GM12878 (cell line): ENCODE measurements around the gene PLEKHA5. TPM values are rescaled to one million over a fixed set of nuclear protein-coding genes. Genes with fewer than 3 reads are reported as not detected.

Source experiments
- ATAC-seq: fragments of 200-7000 bp; cut with Tn5 transposase; 3 replicates; pipeline ENCODE4 v1.9.1; 2020; ENCODE audit warnings: mild to moderate bottlenecking, moderate library complexity
- BruUV-seq: library from RNA; stranded (reverse); fragments of 400-500 nt; replicated peaks from 2 replicates; lab custom pipeline; 2021; lab: Mats Ljungman, UMichigan
- CTCF ChIA-PET: fragments of 300-600 bp; sonication (Branson Sonifier 250); formaldehyde crosslinking; extraction: SDS; loops from one replicate; lab custom pipeline; 2021; ENCODE audit warnings: inconsistent platforms; lab: Yijun Ruan, JAX
- POLR2A ChIA-PET: fragments of 350-600 bp; formaldehyde crosslinking; extraction: SDS; loops from one replicate; lab custom pipeline; 2021; ENCODE audit warnings: inconsistent platforms; lab: Charles Lee
- RAD21 ChIA-PET: fragments of 300-600 bp; sonication (Branson Sonifier 250); formaldehyde crosslinking; loops from one replicate; lab custom pipeline; 2023; ENCODE audit warnings: antibody characterized with exemption; ENCODE audit not compliant: unreplicated experiment; lab: Charles Lee
- SMC1A ChIA-PET: fragments of 300-600 bp; sonication (Branson Sonifier 250); formaldehyde crosslinking; loops from one replicate; lab custom pipeline; 2023; ENCODE audit not compliant: unreplicated experiment, uncharacterized antibody; lab: Charles Lee
- DNase-seq: peaks from one replicate; pipeline ENCODE4 v3.0.0-alpha.2; 2011; ENCODE audit warnings: low read depth, low spot score
- FAIRE-seq: peaks from 3 replicates; lab custom pipeline; 2011; peaks lifted over from hg19 to GRCh38; lab: Jason Lieb, UNC
- H2AFZ ChIP-seq: 2 replicates; pipeline ENCODE4 v1.6.0; 2011; ENCODE audit warnings: low read depth, low read length, control low read depth; ENCODE audit not compliant: control insufficient read depth
- H3K27ac ChIP-seq: 2 replicates; pipeline ENCODE4 v1.5.1; 2011; ENCODE audit warnings: control low read depth; ENCODE audit not compliant: control insufficient read depth, insufficient read depth
- H3K27me3 ChIP-seq, 2 experiments: replicated peaks in 1 of 2; 2 replicates each; pipeline versions ENCODE4 v1.6.0 to v1.6.1; 2011; ENCODE audit warnings: low read length in 1 of 2; ENCODE audit not compliant: control insufficient read depth in 2 of 2, insufficient read depth in 2 of 2
- H3K36me3 ChIP-seq, 2 experiments: 2 replicates each; pipeline ENCODE4 v1.5.1; 2011; ENCODE audit warnings: low read length in 1 of 2; ENCODE audit not compliant: control insufficient read depth in 2 of 2, insufficient read depth in 2 of 2
- H3K4me1 ChIP-seq: 2 replicates; pipeline ENCODE4 v1.6.1; 2011; ENCODE audit warnings: mild to moderate bottlenecking, low read length, moderate library complexity, mixed read lengths; ENCODE audit not compliant: control insufficient read depth, insufficient read depth
- H3K4me2 ChIP-seq: 2 replicates; pipeline ENCODE4 v1.6.0; 2011; ENCODE audit warnings: control low read depth; ENCODE audit not compliant: control insufficient read depth, insufficient read depth
- H3K4me3 ChIP-seq: fragments of 200-600 bp; sonication (generic); 2 replicates; pipeline ENCODE4 v1.5.1; 2016
- H3K79me2 ChIP-seq: 2 replicates; pipeline ENCODE4 v1.6.0; 2011; ENCODE audit warnings: low read length; ENCODE audit not compliant: control insufficient read depth, insufficient read depth
- H3K9ac ChIP-seq: 2 replicates; pipeline ENCODE4 v1.8.0; 2011; ENCODE audit warnings: low read length, control low read depth, mixed read lengths; ENCODE audit not compliant: control insufficient read depth, insufficient read depth
- H3K9me3 ChIP-seq: replicated peaks from 3 replicates; pipeline ENCODE4 v1.5.1; 2011; ENCODE audit warnings: mild to moderate bottlenecking, low read length; ENCODE audit not compliant: control insufficient read depth, insufficient read depth
- H4K20me1 ChIP-seq: 2 replicates; pipeline ENCODE4 v1.6.0; 2011; ENCODE audit not compliant: control insufficient read depth, insufficient read depth
- ATF3 ChIP-seq: IDR thresholded peaks from 2 replicates; pipeline ENCODE4 v1.6.1; 2011; ENCODE audit warnings: low read depth, mild to moderate bottlenecking, low read length, moderate library complexity, borderline replicate concordance; ENCODE audit errors: extremely low read depth
- CREB1 ChIP-seq: IDR thresholded peaks from 2 replicates; pipeline ENCODE4 v1.6.1; 2012; ENCODE audit warnings: low read depth, mild to moderate bottlenecking, inconsistent platforms
- LARP7 ChIP-seq: fragments of 450-650 bp; IDR thresholded peaks from 2 replicates; pipeline ENCODE4 v1.6.1; 2017; ENCODE audit warnings: mild to moderate bottlenecking
- MTA3 ChIP-seq: IDR thresholded peaks from 2 replicates; pipeline ENCODE4 v1.6.1; 2012; ENCODE audit warnings: low read length, inconsistent platforms, borderline replicate concordance
- NFYA ChIP-seq: IDR thresholded peaks from 2 replicates; pipeline ENCODE4 v1.6.1; 2011; ENCODE audit warnings: low read depth, mild to moderate bottlenecking, low read length, improper control_type of control experiment, borderline replicate concordance
- NR2C1 ChIP-seq: fragments of 450-650 bp; IDR thresholded peaks from 2 replicates; pipeline ENCODE4 v1.6.1; 2017; ENCODE audit warnings: antibody characterized with exemption, mild to moderate bottlenecking, moderate library complexity
- NR2C2 ChIP-seq: IDR thresholded peaks from 2 replicates; pipeline ENCODE4 v1.6.1; 2011; ENCODE audit warnings: borderline replicate concordance, low read depth; ENCODE audit not compliant: control insufficient read depth, insufficient read length
- POLR2AphosphoS5 ChIP-seq: IDR thresholded peaks from 2 replicates; pipeline ENCODE4 v1.6.1; 2011; ENCODE audit warnings: mild to moderate bottlenecking, low read length, inconsistent platforms
- RAD51 ChIP-seq: fragments of 450-650 bp; IDR thresholded peaks from 2 replicates; pipeline ENCODE4 v1.6.1; 2016; ENCODE audit warnings: moderate library complexity, mild to moderate bottlenecking, inconsistent platforms
- RFX5 ChIP-seq: IDR thresholded peaks from 2 replicates; pipeline ENCODE4 v1.6.1; 2011; ENCODE audit warnings: low read depth, low read length, improper control_type of control experiment
- SIX5 ChIP-seq: IDR thresholded peaks from 2 replicates; pipeline ENCODE4 v1.6.1; 2011; ENCODE audit warnings: mild to moderate bottlenecking, low read depth, low read length, moderate library complexity; ENCODE audit not compliant: severe bottlenecking
- SMC3 ChIP-seq: IDR thresholded peaks from 2 replicates; pipeline ENCODE4 v1.6.1; 2011; ENCODE audit warnings: low read length, improper control_type of control experiment, borderline replicate concordance
- TARDBP ChIP-seq: IDR thresholded peaks from 2 replicates; pipeline ENCODE4 v1.6.1; 2016; ENCODE audit warnings: borderline replicate concordance
- WGBS: methylation state at CpG from one replicate; pipeline ENCODE4 v1.1.6; 2016; ENCODE audit warnings: low lambda C conversion rate; ENCODE audit not compliant: insufficient replicate concordance, insufficient coverage; ENCODE audit errors: missing lambda C conversion rate; 5-methylcytosine and 5-hydroxymethylcytosine counted together
- in situ Hi-C: fragments of 300-500 bp; cut with MboI; formaldehyde crosslinking; loops from 9 replicates; pipeline ENCODE4 v1.14.3; 2018; ENCODE audit warnings: mixed read lengths
- intact Hi-C: fragments of 100-400 bp; cut with micrococcal nuclease; formaldehyde crosslinking; loops from one replicate; pipeline ENCODE4 v1.14.2; 2022; ENCODE audit not compliant: unreplicated experiment
- polyA plus RNA-seq, 11 experiments: library from polyadenylated mRNA; depleted of rRNA in 4 of 11; unstranded in 6 of 11; stranded (reverse) in 5 of 11; fragments of >200 nt; fragmentation: Nextera tagmentation in 4 of 11; fragmentation: Illumina TruSeq in 1 of 11; extraction: Ambion mirVana in 4 of 11; extraction: Trizol in 1 of 11; gene quantifications; 1 replicate in 1 of 11; 2 replicates in 10 of 11; pipeline versions ENCODE4 v1.2.1 to v1.2.3, GENCODE V29; 2011 to 2016; ENCODE audit warnings: inconsistent platforms in 2 of 11, missing spikeins in 2 of 11, low read depth in 1 of 11
- total RNA-seq, 4 experiments: library from RNA; depleted of rRNA in 3 of 4; stranded (reverse); fragments of >200 nt in 3 of 4; fragmentation: Illumina TruSeq in 1 of 4; extraction: Trizol in 1 of 4; gene quantifications; 2 replicates each; pipeline versions ENCODE4 v1.2.1 to v1.2.3, GENCODE V29; 2013 to 2021

Gene PLEKHA5
- total and polyA plus RNA-seq, 10 of the 15 experiments (the other 5 are each of a cell fraction or from before 2014, with no cell fraction given), result 0.09 to 0.33 (median 0.18) TPM; not detected in 3

DNA sequence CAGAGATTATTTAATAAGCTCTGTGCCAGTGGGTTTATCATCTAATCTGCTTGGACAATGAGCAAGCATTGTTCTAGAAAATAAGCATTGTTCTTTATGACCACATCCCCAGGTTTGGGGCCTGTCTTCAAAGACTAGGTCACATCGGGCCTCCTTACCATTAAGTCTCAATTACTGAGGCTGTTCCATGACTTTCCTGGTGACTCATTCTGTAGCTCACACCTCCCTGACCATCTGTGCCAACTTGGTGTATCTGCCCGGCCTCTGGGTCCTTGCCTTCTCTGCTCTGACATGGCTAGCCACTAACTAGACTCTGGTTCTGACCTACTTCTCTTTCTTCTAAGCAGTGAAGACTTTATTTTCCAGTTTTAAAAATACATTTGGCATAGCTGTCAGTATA lies 44.4 kb upstream of the PLEKHA5 start:
- no peak for TF ChIP-seq MTA3
- no peak for TF ChIP-seq NR2C2
- no peak for TF ChIP-seq SIX5
- TF ChIP-seq RAD51, result no peak
- no peak for TF ChIP-seq NFYA
- no peak for TF ChIP-seq ATF3
- TF ChIP-seq LARP7, result no peak
- TF ChIP-seq TARDBP, result no peak
- no peak for TF ChIP-seq RFX5
- TF ChIP-seq POLR2AphosphoS5, result no peak
- TF ChIP-seq NR2C1, result no peak
- TF ChIP-seq CREB1, result no peak
- TF ChIP-seq SMC3, result no peak
- H3K79me2 ChIP-seq, result no peaks in the 10 kb centered on the region
- POLR2A ChIA-PET, result no interaction called here
- H3K4me3 ChIP-seq, result no peak overlapping the region
- no peaks in the 10 kb centered on the region for H3K9me3 ChIP-seq
- FAIRE-seq (no peak), ATAC-seq (no peak), DNase-seq (no peak)
- no peaks in the 10 kb centered on the region for H4K20me1 ChIP-seq
- H3K4me2 ChIP-seq, result no peak overlapping the region
- no peaks in the 10 kb centered on the region for H3K27me3 ChIP-seq
- intact Hi-C loops, result no loop called here
- RAD21 ChIA-PET, result no interaction called here
- in situ Hi-C loops, result no loop called here
- H3K27ac ChIP-seq, result no peak overlapping the region
- H3K9ac ChIP-seq, result no peak overlapping the region
- WGBS, result 2% methylated on average over 2 of the region's 2 CpGs
- H3K4me1 ChIP-seq, result no peaks in the 10 kb centered on the region
- SMC1A ChIA-PET, result no interaction called here
- no peak overlapping the region for H2AFZ ChIP-seq
- CTCF ChIA-PET, result no interaction called here
- no TSS peak for BruUV-seq
- H3K36me3 ChIP-seq, result no peaks in the 10 kb centered on the region
